Fibroblast of the aortic adventitia (primary cell): ENCODE data around the gene CALCOCO1. TPM values are rescaled to one million over a fixed set of nuclear protein-coding genes. Genes with fewer than 3 reads are reported as not detected.

Experiments used
- DNase-seq: peaks from one replicate; pipeline ENCODE4 v3.0.0-alpha.2; 2010; ENCODE audit warnings: low read depth
- H3K4me3 ChIP-seq: 2 replicates; pipeline ENCODE4 v1.5.1; 2011; ENCODE audit warnings: low read depth, mild to moderate bottlenecking, control low read depth, low read length, moderate library complexity
- CTCF ChIP-seq: IDR thresholded peaks from 2 replicates; pipeline ENCODE4 v1.5.1; 2011; ENCODE audit warnings: mild to moderate bottlenecking, low read length, control low read depth, inconsistent platforms; ENCODE audit not compliant: insufficient read depth
- total RNA-seq: library from RNA; depleted of rRNA; stranded (reverse); fragments of >200 nt; gene quantifications from 2 replicates; pipeline ENCODE4 v1.2.3, GENCODE V29; 2012; ENCODE audit warnings: low replicate concordance

The CALCOCO1 gene
- total RNA-seq, 1 donor = 96.2 TPM

GRCh38 chr12:53739214-53740129, 12.2 kb upstream of the CALCOCO1 start:
- H3K4me3 ChIP-seq = no peak overlapping the region
- no peak for DNase-seq
- no peak for TF ChIP-seq CTCF

- H3K4me3 ChIP-seq = no peak overlapping the region
- no peak for TF ChIP-seq CTCF
- no peak for DNase-seq
Measured at GRCh38 chr12:53738406-53739213, 11.4 kb upstream of the CALCOCO1 start.

GRCh38 chr12:53737951-53738405, 10.7 kb upstream of the CALCOCO1 start:
- no peak for TF ChIP-seq CTCF

GRCh38 chr12:53737093-53737808, 10.0 kb upstream of the CALCOCO1 start:
- TF ChIP-seq CTCF = no peak
- H3K4me3 ChIP-seq = no peak overlapping the region
- no peak for DNase-seq

More at GRCh38 chr12:53737951-53738405, 10.7 kb upstream of the CALCOCO1 start:
- DNase-seq = no peak
- H3K4me3 ChIP-seq = no peak overlapping the region

GRCh38 chr12:53736592-53736991, 9.3 kb upstream of the CALCOCO1 start:
- DNase-seq = no peak
- no peak overlapping the region for H3K4me3 ChIP-seq
- no peak for TF ChIP-seq CTCF

GRCh38 chr12:53735556-53735955, 8.3 kb upstream of the CALCOCO1 start:
- TF ChIP-seq CTCF = no peak
- H3K4me3 ChIP-seq = no peak overlapping the region
- DNase-seq = no peak
